ENCODE data around the gene LRP3. TPM values are rescaled to one million over a fixed set of nuclear protein-coding genes. Genes with fewer than 3 reads are reported as not detected.

LRP3 gene
- total and polyA plus RNA-seq, 2 of the 13 experiments (the other 11 are each of a cell fraction or from before 2014, with no cell fraction given), result 17.6 to 51.6 TPM

DNA sequence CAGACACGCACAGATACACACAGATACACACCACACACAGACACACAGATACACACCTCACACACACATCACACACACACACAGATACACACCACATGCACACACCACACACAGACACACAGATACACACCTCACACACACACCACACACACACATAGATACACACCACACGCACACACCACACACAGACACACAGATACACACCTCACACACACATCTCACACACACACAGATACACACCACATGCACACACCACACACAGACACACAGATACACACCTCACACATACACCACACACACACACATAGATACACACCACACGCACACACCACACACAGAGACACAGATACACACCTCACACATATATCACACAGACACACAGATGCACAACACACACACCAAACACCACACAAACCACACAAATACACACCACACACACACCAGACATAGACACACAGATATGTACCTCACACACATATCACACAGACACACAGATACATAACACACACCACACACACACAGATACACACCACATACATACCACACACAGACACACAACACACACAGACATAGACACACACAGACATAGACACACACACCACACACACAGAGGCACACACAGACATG lies 55.7 kb downstream of the LRP3 start (continued):
- TF ChIP-seq, protein P1, sequence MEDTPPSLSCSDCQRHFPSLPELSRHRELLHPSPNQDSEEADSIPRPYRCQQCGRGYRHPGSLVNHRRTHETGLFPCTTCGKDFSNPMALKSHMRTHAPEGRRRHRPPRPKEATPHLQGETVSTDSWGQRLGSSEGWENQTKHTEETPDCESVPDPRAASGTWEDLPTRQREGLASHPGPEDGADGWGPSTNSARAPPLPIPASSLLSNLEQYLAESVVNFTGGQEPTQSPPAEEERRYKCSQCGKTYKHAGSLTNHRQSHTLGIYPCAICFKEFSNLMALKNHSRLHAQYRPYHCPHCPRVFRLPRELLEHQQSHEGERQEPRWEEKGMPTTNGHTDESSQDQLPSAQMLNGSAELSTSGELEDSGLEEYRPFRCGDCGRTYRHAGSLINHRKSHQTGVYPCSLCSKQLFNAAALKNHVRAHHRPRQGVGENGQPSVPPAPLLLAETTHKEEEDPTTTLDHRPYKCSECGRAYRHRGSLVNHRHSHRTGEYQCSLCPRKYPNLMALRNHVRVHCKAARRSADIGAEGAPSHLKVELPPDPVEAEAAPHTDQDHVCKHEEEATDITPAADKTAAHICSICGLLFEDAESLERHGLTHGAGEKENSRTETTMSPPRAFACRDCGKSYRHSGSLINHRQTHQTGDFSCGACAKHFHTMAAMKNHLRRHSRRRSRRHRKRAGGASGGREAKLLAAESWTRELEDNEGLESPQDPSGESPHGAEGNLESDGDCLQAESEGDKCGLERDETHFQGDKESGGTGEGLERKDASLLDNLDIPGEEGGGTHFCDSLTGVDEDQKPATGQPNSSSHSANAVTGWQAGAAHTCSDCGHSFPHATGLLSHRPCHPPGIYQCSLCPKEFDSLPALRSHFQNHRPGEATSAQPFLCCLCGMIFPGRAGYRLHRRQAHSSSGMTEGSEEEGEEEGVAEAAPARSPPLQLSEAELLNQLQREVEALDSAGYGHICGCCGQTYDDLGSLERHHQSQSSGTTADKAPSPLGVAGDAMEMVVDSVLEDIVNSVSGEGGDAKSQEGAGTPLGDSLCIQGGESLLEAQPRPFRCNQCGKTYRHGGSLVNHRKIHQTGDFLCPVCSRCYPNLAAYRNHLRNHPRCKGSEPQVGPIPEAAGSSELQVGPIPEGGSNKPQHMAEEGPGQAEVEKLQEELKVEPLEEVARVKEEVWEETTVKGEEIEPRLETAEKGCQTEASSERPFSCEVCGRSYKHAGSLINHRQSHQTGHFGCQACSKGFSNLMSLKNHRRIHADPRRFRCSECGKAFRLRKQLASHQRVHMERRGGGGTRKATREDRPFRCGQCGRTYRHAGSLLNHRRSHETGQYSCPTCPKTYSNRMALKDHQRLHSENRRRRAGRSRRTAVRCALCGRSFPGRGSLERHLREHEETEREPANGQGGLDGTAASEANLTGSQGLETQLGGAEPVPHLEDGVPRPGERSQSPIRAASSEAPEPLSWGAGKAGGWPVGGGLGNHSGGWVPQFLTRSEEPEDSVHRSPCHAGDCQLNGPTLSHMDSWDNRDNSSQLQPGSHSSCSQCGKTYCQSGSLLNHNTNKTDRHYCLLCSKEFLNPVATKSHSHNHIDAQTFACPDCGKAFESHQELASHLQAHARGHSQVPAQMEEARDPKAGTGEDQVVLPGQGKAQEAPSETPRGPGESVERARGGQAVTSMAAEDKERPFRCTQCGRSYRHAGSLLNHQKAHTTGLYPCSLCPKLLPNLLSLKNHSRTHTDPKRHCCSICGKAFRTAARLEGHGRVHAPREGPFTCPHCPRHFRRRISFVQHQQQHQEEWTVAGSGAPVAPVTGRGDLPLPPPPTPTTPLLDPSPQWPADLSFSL (CRISPR knock-in tag; IDR thresholded peaks at IDR 0.05), result peak; percentile 99
- TF ChIP-seq NRL (CRISPR knock-in tag; IDR thresholded peaks at IDR 0.05; ENCODE audit: borderline replicate concordance) (no peak), AKAP8 (CRISPR knock-in tag; IDR thresholded peaks at IDR 0.05) (no peak), CEBPB (IDR thresholded peaks at IDR 0.05; ENCODE audit: borderline replicate concordance, low read depth, low read length) (no peak), RBM39 (IDR thresholded peaks at IDR 0.05; ENCODE audit: low read depth, low read length, poor library complexity, severe bottlenecking) (no peak), RBM22 (optimal IDR thresholded peaks at IDR 0.05; ENCODE audit: low read length) (no peak), ZNF629 (CRISPR knock-in tag; conservative IDR thresholded peaks at IDR 0.05) (no peak), ZFYVE20 (CRISPR knock-in tag; IDR thresholded peaks at IDR 0.05; ENCODE audit: borderline replicate concordance, low read depth) (no peak)
- TF ChIP-seq, protein P2, sequence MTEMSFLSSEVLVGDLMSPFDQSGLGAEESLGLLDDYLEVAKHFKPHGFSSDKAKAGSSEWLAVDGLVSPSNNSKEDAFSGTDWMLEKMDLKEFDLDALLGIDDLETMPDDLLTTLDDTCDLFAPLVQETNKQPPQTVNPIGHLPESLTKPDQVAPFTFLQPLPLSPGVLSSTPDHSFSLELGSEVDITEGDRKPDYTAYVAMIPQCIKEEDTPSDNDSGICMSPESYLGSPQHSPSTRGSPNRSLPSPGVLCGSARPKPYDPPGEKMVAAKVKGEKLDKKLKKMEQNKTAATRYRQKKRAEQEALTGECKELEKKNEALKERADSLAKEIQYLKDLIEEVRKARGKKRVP (CRISPR knock-in tag; IDR thresholded peaks at IDR 0.05), result no peak
- TF ChIP-seq, protein P3, sequence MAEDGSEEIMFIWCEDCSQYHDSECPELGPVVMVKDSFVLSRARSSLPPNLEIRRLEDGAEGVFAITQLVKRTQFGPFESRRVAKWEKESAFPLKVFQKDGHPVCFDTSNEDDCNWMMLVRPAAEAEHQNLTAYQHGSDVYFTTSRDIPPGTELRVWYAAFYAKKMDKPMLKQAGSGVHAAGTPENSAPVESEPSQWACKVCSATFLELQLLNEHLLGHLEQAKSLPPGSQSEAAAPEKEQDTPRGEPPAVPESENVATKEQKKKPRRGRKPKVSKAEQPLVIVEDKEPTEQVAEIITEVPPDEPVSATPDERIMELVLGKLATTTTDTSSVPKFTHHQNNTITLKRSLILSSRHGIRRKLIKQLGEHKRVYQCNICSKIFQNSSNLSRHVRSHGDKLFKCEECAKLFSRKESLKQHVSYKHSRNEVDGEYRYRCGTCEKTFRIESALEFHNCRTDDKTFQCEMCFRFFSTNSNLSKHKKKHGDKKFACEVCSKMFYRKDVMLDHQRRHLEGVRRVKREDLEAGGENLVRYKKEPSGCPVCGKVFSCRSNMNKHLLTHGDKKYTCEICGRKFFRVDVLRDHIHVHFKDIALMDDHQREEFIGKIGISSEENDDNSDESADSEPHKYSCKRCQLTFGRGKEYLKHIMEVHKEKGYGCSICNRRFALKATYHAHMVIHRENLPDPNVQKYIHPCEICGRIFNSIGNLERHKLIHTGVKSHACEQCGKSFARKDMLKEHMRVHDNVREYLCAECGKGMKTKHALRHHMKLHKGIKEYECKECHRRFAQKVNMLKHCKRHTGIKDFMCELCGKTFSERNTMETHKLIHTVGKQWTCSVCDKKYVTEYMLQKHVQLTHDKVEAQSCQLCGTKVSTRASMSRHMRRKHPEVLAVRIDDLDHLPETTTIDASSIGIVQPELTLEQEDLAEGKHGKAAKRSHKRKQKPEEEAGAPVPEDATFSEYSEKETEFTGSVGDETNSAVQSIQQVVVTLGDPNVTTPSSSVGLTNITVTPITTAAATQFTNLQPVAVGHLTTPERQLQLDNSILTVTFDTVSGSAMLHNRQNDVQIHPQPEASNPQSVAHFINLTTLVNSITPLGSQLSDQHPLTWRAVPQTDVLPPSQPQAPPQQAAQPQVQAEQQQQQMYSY (CRISPR knock-in tag; IDR thresholded peaks at IDR 0.05), result no peak
- TF ChIP-seq, protein P4, sequence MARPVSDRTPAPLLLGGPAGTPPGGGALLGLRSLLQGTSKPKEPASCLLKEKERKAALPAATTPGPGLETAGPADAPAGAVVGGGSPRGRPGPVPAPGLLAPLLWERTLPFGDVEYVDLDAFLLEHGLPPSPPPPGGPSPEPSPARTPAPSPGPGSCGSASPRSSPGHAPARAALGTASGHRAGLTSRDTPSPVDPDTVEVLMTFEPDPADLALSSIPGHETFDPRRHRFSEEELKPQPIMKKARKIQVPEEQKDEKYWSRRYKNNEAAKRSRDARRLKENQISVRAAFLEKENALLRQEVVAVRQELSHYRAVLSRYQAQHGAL (CRISPR knock-in tag; IDR thresholded peaks at IDR 0.05; ENCODE audit: not compliant biosample characterization), result no peak
- TF ChIP-seq, protein P5, sequence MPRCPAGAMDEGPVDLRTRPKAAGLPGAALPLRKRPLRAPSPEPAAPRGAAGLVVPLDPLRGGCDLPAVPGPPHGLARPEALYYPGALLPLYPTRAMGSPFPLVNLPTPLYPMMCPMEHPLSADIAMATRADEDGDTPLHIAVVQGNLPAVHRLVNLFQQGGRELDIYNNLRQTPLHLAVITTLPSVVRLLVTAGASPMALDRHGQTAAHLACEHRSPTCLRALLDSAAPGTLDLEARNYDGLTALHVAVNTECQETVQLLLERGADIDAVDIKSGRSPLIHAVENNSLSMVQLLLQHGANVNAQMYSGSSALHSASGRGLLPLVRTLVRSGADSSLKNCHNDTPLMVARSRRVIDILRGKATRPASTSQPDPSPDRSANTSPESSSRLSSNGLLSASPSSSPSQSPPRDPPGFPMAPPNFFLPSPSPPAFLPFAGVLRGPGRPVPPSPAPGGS (CRISPR knock-in tag; IDR thresholded peaks at IDR 0.05), result no peak
